Lower lobe of right lung (tissue), 2 donors: ENCODE measurements around the gene ATP2A3. TPM values are rescaled to one million over a fixed set of nuclear protein-coding genes. Genes with fewer than 3 reads are reported as not detected.
"Not testable (repeated sequence)": the region's sequence is repeated elsewhere in the genome, so short reads cannot be mapped to it uniquely, and the experiment has no call there.

Source experiments
- ATAC-seq, 2 donors: fragments of 200-7000 bp; cut with Tn5 transposase; one replicate each; pipeline ENCODE4 v1.9.1; 2020 to 2022; ENCODE audit warnings: mild to moderate bottlenecking in 2 of 2, moderate library complexity in 2 of 2
- DNase-seq: peaks from one replicate; pipeline ENCODE4 v3.0.0-alpha.2; 2020
- H3K27ac ChIP-seq: fragments of 200-600 bp; one replicate; pipeline ENCODE4 v1.8.0; 2022
- H3K27me3 ChIP-seq: fragments of 200-600 bp; one replicate; pipeline ENCODE4 v1.8.0; 2022; ENCODE audit warnings: low read depth
- H3K36me3 ChIP-seq: fragments of 200-600 bp; one replicate; pipeline ENCODE4 v1.8.0; 2022; ENCODE audit warnings: mild to moderate bottlenecking
- H3K4me1 ChIP-seq: fragments of 200-600 bp; one replicate; pipeline ENCODE4 v1.8.0; 2022
- H3K4me3 ChIP-seq: fragments of 200-600 bp; one replicate; pipeline ENCODE4 v1.8.0; 2022; ENCODE audit warnings: mild to moderate bottlenecking
- H3K9me3 ChIP-seq: fragments of 200-600 bp; one replicate; pipeline ENCODE4 v1.8.0; 2022
- CTCF ChIP-seq: fragments of 200-600 bp; IDR thresholded peaks from one replicate; pipeline ENCODE4 v1.8.0; 2022; ENCODE audit warnings: antibody characterized with exemption, mild to moderate bottlenecking
- intact Hi-C: fragments of 100-400 bp; cut with DNase I; formaldehyde crosslinking; loops from one replicate; pipeline ENCODE4 v1.11.0; 2022
- total RNA-seq: library from RNA; stranded (reverse); fragmentation: NEBNext Ultra II Directional; extraction: Animal tissue kit (Norgen Biotek cat#: 25700); gene quantifications from one replicate; pipeline ENCODE4 v1.2.1, GENCODE V29; 2021
- donor health status: DM: no; HTN: yes; CAD: no; lungs with severe emphysema.

Gene ATP2A3
- total RNA-seq, 1 donor from 2014 or later = 45.6 TPM

DNA sequence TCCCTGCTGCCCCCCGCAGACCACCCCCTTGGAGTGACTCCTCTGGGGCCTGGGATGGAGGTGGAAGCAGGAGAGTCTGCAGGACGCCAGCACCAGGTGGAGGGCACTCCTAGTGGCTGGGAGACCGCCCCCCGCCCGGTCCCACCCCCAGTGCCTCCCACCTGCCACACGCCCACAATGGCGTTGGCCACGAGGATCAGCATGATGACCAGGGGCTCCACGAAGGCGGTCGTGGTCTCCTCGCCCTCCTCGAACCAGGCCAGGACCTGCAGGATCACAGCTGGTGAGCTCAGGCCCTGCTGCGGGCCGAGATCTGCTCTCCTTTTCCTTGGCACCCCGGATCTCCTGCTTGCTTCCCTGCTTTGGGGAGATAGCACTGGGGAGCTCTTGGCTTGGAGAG lies 12.8 kb downstream of the ATP2A3 start:
- Histone ChIP-seq H3K27ac (no peak overlapping the region), H3K27me3 (no peaks in the 10 kb centered on the region), H3K36me3 (peaks cover 29% of the 10 kb centered on the region), H3K9me3 (no peaks in the 10 kb centered on the region), H3K4me1 (peaks cover 16% of the 10 kb centered on the region), H3K4me3 (no peak overlapping the region)
- DNase-seq = no peak
- TF ChIP-seq CTCF = no peak
- ATAC-seq = no peak
- intact Hi-C loops = no loop called here

GRCh38 chr17:3951003-3951402 lies 13.2 kb downstream of the ATP2A3 start:
- H3K4me1 ChIP-seq = peaks cover 16% of the 10 kb centered on the region
- H3K27ac ChIP-seq = no peak overlapping the region
- no peaks in the 10 kb centered on the region for H3K27me3 ChIP-seq
- TF ChIP-seq CTCF = no peak
- peaks cover 32% of the 10 kb centered on the region for H3K36me3 ChIP-seq
- DNase-seq = no peak
- no peak overlapping the region for H3K4me3 ChIP-seq
- intact Hi-C loops = no loop called here
- no peak for ATAC-seq
- no peaks in the 10 kb centered on the region for H3K9me3 ChIP-seq

- peaks cover 11% of the 10 kb centered on the region for H3K4me1 ChIP-seq
- TF ChIP-seq CTCF = no peak
- peaks cover 32% of the 10 kb centered on the region for H3K36me3 ChIP-seq
- intact Hi-C loops = no loop called here
- H3K27me3 ChIP-seq = no peaks in the 10 kb centered on the region
- no peak overlapping the region for H3K4me3 ChIP-seq
- ATAC-seq (no peak), DNase-seq (no peak)
- no peak overlapping the region for H3K27ac ChIP-seq
- no peaks in the 10 kb centered on the region for H3K9me3 ChIP-seq
Observed at GRCh38 chr17:3950584-3950983, 13.7 kb downstream of the ATP2A3 start.

DNA sequence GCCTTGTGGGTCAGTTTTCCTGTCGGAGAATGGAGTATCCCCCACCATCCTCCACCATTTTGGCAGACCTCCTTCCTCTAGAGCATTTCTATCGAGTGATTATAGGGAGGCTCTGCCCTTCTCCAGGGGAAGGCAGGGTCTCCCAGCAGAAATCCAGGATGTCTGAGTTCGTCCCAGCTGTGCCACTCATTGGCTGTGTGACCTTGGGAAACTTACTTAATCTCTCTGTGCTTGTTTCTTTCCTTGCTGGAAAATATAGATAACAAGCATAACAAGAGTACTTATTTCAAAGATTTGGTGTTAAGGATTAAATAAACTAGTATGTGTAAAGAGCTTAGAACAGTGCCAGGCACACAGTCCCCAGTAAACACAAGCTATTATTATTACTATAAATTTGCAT lies 14.8 kb downstream of the ATP2A3 start:
- peaks cover 32% of the 10 kb centered on the region for H3K36me3 ChIP-seq
- peaks cover 3% of the 10 kb centered on the region for H3K4me1 ChIP-seq
- TF ChIP-seq CTCF = no peak
- ATAC-seq = no peak
- intact Hi-C loops = no loop called here
- no peak overlapping the region for H3K4me3 ChIP-seq
- H3K27ac ChIP-seq = no peak overlapping the region
- no peak for DNase-seq
- H3K9me3 ChIP-seq = no peaks in the 10 kb centered on the region
- no peaks in the 10 kb centered on the region for H3K27me3 ChIP-seq

DNA sequence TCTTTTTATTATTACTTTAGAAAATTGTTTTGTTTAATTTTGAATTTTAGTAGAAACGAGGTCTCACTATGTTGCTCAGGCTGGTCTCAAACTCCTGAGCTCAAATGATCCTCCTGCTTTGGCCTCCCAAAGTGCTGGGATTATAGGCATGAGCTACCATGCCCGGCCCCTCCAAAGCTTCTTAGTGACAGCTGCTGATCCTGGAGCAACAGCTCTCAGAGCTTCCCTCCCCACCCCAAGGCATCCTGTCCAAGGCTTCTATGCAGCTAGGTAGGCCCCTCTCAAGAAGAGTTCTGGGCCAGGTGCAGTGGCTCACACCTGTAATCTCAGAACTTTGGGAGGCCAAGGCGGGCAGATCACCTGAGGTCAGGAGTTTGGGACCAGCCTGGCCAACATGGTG lies 15.7 kb downstream of the ATP2A3 start:
- H3K36me3 ChIP-seq = peaks cover 32% of the 10 kb centered on the region
- H3K27me3 ChIP-seq, ATAC-seq, H3K27ac ChIP-seq, DNase-seq, intact Hi-C loops, H3K4me3 ChIP-seq, H3K9me3 ChIP-seq: not testable (repeated sequence)
- peaks cover 12% of the 10 kb centered on the region for H3K4me1 ChIP-seq

GRCh38 chr17:3947318-3947810 lies 16.9 kb downstream of the ATP2A3 start:
- no peak for TF ChIP-seq CTCF
- Histone ChIP-seq H3K27ac (no peak overlapping the region), H3K4me1 (peaks cover 13% of the 10 kb centered on the region), H3K27me3 (no peaks in the 10 kb centered on the region), H3K9me3 (no peaks in the 10 kb centered on the region), H3K4me3 (no peak overlapping the region), H3K36me3 (peaks cover 37% of the 10 kb centered on the region)
- intact Hi-C loops = no loop called here
- ATAC-seq (no peak), DNase-seq (no peak)
